Nephron (organoid): Measurements from ENCODE around the gene PCDH17.

ENCODE experiments used
- H3K27ac Mint-ChIP-seq, 3 experiments: 2 replicates each; pipeline ENCODE4 v1.8.0; 2020; ENCODE audit warnings: mixed read lengths in 3 of 3, mild to moderate bottlenecking in 2 of 3, moderate library complexity in 1 of 3
- H3K27me3 Mint-ChIP-seq: 2 replicates; pipeline ENCODE4 v1.8.0; 2021; ENCODE audit warnings: low read depth, mild to moderate bottlenecking, moderate library complexity, mixed read lengths
- H3K36me3 Mint-ChIP-seq: 2 replicates; pipeline ENCODE4 v1.8.0; 2020; ENCODE audit warnings: low read depth, mixed read lengths
- H3K4me1 Mint-ChIP-seq: 2 replicates; pipeline ENCODE4 v1.8.0; 2020; ENCODE audit warnings: mixed read lengths
- H3K4me3 Mint-ChIP-seq, 3 experiments: 2 replicates each; pipeline ENCODE4 v1.8.0; 2020; ENCODE audit warnings: mild to moderate bottlenecking in 3 of 3, mixed read lengths in 3 of 3, moderate library complexity in 2 of 3
- H3K9me3 Mint-ChIP-seq: 2 replicates; pipeline ENCODE4 v1.8.0; 2020; ENCODE audit warnings: mixed read lengths
- CTCF ChIP-seq, 3 experiments: fragments of 200-600 bp; sonication (generic); IDR thresholded peaks; one replicate each; pipeline ENCODE4 v1.5.0; 2021; ENCODE audit warnings: antibody characterized with exemption in 3 of 3; ENCODE audit not compliant: unreplicated experiment in 3 of 3

PCDH17 gene

GRCh38 chr13:57633950-57634838 is 2.6 kb downstream of the PCDH17 start:
- peaks cover 55% of the 10 kb centered on the region for H3K27me3 Mint-ChIP-seq
- peaks cover 32% of the 10 kb centered on the region for H3K36me3 Mint-ChIP-seq
- peaks cover 20% of the 10 kb centered on the region for H3K4me1 Mint-ChIP-seq
- peak overlapping the region; percentile 87 to 91 (median 87) for H3K4me3 Mint-ChIP-seq
- peaks cover 2% of the 10 kb centered on the region for H3K9me3 Mint-ChIP-seq
- no peak overlapping the region for H3K27ac Mint-ChIP-seq
- peak; percentile 10 to 27 (median 11) for TF ChIP-seq CTCF (IDR thresholded peaks at IDR 0.05; ENCODE audit: unreplicated experiment in 3 of 3)

GRCh38 chr13:57634839-57635165 is 3.3 kb downstream of the PCDH17 start:
- TF ChIP-seq CTCF (IDR thresholded peaks at IDR 0.05; ENCODE audit: unreplicated experiment in 3 of 3): no peak
- no peak overlapping the region for H3K27ac Mint-ChIP-seq
- peaks cover 32% of the 10 kb centered on the region for H3K36me3 Mint-ChIP-seq
- H3K4me1 Mint-ChIP-seq: peaks cover 18% of the 10 kb centered on the region
- peaks cover 2% of the 10 kb centered on the region for H3K9me3 Mint-ChIP-seq
- H3K4me3 Mint-ChIP-seq: peak overlapping the region; percentile 87 to 91 (median 87)
- peaks cover 49% of the 10 kb centered on the region for H3K27me3 Mint-ChIP-seq

DNA sequence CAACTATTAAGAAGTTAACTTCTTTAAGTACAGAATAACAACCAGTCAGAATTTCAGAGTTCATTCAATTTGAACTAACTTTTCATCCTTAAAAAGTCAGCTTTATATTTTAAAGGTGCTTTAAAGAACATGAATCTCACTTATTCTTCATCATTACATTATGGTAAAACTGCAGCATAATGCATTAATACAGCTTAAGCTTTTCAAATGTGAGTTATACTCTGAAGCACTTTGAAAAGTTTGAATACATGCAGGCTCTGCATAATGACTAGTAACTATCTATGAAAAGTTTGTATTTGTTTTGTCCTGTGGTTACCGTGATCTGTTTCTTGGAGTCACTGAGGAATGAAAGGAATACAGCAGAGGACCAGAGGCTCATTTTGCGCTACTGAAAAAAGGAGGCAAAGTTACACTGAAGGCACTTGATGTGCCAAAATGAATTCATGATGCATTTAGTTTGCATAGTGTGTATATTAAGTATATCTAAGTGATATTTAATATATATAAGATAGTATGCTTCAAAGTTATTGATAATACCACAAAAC is 4.1 kb downstream of the PCDH17 start:
- Mint-ChIP-seq H3K36me3 (peaks cover 32% of the 10 kb centered on the region), H3K4me1 (peaks cover 15% of the 10 kb centered on the region), H3K9me3 (peaks cover 2% of the 10 kb centered on the region), H3K4me3 (peak overlapping the region; percentile 65 to 71 (median 66)), H3K27me3 (peaks cover 43% of the 10 kb centered on the region), H3K27ac (no peak overlapping the region)
- TF ChIP-seq CTCF (IDR thresholded peaks at IDR 0.05; ENCODE audit: unreplicated experiment in 3 of 3): no peak

- Mint-ChIP-seq H3K27ac (no peak overlapping the region), H3K36me3 (peaks cover 28% of the 10 kb centered on the region), H3K4me3 (peak overlapping the region; percentile 70 to 77 (median 72)), H3K27me3 (peaks cover 32% of the 10 kb centered on the region), H3K4me1 (peaks cover 13% of the 10 kb centered on the region), H3K9me3 (peaks cover 2% of the 10 kb centered on the region)
- TF ChIP-seq CTCF (IDR thresholded peaks at IDR 0.05; ENCODE audit: unreplicated experiment in 3 of 3): no peak
These were observed 5.3 kb downstream of the PCDH17 start for GRCh38 chr13:57636816-57637215.

- H3K27me3 Mint-ChIP-seq: peaks cover 25% of the 10 kb centered on the region
- peaks cover 8% of the 10 kb centered on the region for H3K4me1 Mint-ChIP-seq
- H3K36me3 Mint-ChIP-seq: peaks cover 22% of the 10 kb centered on the region
- TF ChIP-seq CTCF (IDR thresholded peaks at IDR 0.05; ENCODE audit: unreplicated experiment in 3 of 3): no peak
- peak overlapping the region; percentile 17 to 70 (median 22) for H3K4me3 Mint-ChIP-seq
- peaks cover 2% of the 10 kb centered on the region for H3K9me3 Mint-ChIP-seq
- H3K27ac Mint-ChIP-seq: no peak overlapping the region
These were observed 6.0 kb downstream of the PCDH17 start for GRCh38 chr13:57637515-57637914.
